Keratinocyte (primary cell): ENCODE measurements around the gene NAA25. TPM values are rescaled to one million over a fixed set of nuclear protein-coding genes. Genes with fewer than 3 reads are reported as not detected.
A peak's percentile ranks its signal among the peaks of the same experiment; 100 is the strongest.

Experiments used
- DNase-seq: peaks from one replicate; pipeline ENCODE4 v3.0.0-alpha.2; 2011; ENCODE audit warnings: low read depth, missing footprints, low spot score
- FAIRE-seq: peaks from 2 replicates; lab custom pipeline; 2011; peaks lifted over from hg19 to GRCh38; lab: Jason Lieb, UNC
- H2AFZ ChIP-seq: 2 replicates; pipeline ENCODE4 v1.6.0; 2012; ENCODE audit warnings: low read length, control low read depth, inconsistent platforms; ENCODE audit not compliant: control insufficient read depth
- H3K27ac ChIP-seq: 2 replicates; pipeline ENCODE4 v1.5.1; 2011; ENCODE audit warnings: low read length; ENCODE audit not compliant: control insufficient read depth, insufficient read depth
- H3K27me3 ChIP-seq: 3 replicates; pipeline ENCODE4 v1.6.0; 2011; ENCODE audit warnings: low read length; ENCODE audit not compliant: control insufficient read depth, insufficient read depth; ENCODE audit errors: extremely low read depth
- H3K36me3 ChIP-seq, 2 experiments: 2 replicates in 1 of 2; 3 replicates in 1 of 2; pipeline ENCODE4 v1.5.1; 2011; ENCODE audit warnings: low read length in 2 of 2, mild to moderate bottlenecking in 1 of 2; ENCODE audit not compliant: control insufficient read depth in 2 of 2, insufficient read depth in 2 of 2; ENCODE audit errors: extremely low read depth in 1 of 2
- H3K4me1 ChIP-seq: 3 replicates; pipeline ENCODE4 v1.5.1; 2011; ENCODE audit warnings: low read length; ENCODE audit not compliant: control insufficient read depth, insufficient read depth; ENCODE audit errors: extremely low read depth
- H3K4me2 ChIP-seq: 3 replicates; pipeline ENCODE4 v1.6.0; 2011; ENCODE audit warnings: low read depth, low read length; ENCODE audit not compliant: control insufficient read depth, insufficient read depth; ENCODE audit errors: extremely low read depth
- H3K4me3 ChIP-seq, 3 experiments: fragments of 200-600 bp in 1 of 3; sonication (generic) in 1 of 3; 2 replicates in 2 of 3; 3 replicates in 1 of 3; pipeline ENCODE4 v1.5.1; 2011 to 2016; ENCODE audit warnings: low read length in 3 of 3, mild to moderate bottlenecking in 3 of 3, control low read depth in 2 of 3, inconsistent platforms in 1 of 3, low read depth in 1 of 3, mixed read lengths in 1 of 3, mixed run types in 1 of 3, moderate library complexity in 1 of 3; ENCODE audit not compliant: control insufficient read depth in 2 of 3, insufficient read depth in 2 of 3; ENCODE audit errors: extremely low read depth in 1 of 3
- H3K79me2 ChIP-seq: 2 replicates; pipeline ENCODE4 v1.6.0; 2012; ENCODE audit warnings: low read length; ENCODE audit not compliant: control insufficient read depth, insufficient read depth
- H3K9ac ChIP-seq: 3 replicates; pipeline ENCODE4 v1.6.0; 2011; ENCODE audit warnings: low read length; ENCODE audit not compliant: control insufficient read depth, insufficient read depth; ENCODE audit errors: extremely low read depth
- H3K9me1 ChIP-seq: 3 replicates; pipeline ENCODE4 v1.6.0; 2011; ENCODE audit warnings: low read length; ENCODE audit not compliant: control insufficient read depth, insufficient read depth; ENCODE audit errors: extremely low read depth
- H3K9me3 ChIP-seq: 2 replicates; pipeline ENCODE4 v1.5.1; 2012; ENCODE audit warnings: low read depth, low read length; ENCODE audit not compliant: control insufficient read depth
- H4K20me1 ChIP-seq: 3 replicates; pipeline ENCODE4 v1.6.0; 2011; ENCODE audit warnings: low read length; ENCODE audit not compliant: control insufficient read depth, insufficient read depth; ENCODE audit errors: extremely low read depth
- EZH2 ChIP-seq: IDR thresholded peaks from one replicate; pipeline ENCODE4 v1.6.1; 2012; ENCODE audit warnings: inconsistent platforms, mild to moderate bottlenecking, low read length, moderate library complexity
- dilution Hi-C: fragments of 300-500 bp; cut with MboI; formaldehyde crosslinking; loops from one replicate; pipeline ENCODE4 v1.7.0; 2020; ENCODE audit warnings: low sequenced_read_pairs; ENCODE audit not compliant: extremely low pct_ligation_motif_present
- polyA plus RNA-seq, 5 experiments: library from polyadenylated mRNA; depleted of rRNA in 3 of 5; stranded (reverse) in 3 of 5; stranded (forward) in 1 of 5; unstranded in 1 of 5; fragments of >200 nt; gene quantifications; 1 replicate in 1 of 5; 2 replicates in 3 of 5; 3 replicates in 1 of 5; pipeline versions ENCODE4 v1.2.1 to v1.2.3, GENCODE V29; 2011 to 2012; ENCODE audit warnings: missing spikeins in 2 of 5, low read depth in 1 of 5, low replicate concordance in 1 of 5
- TF ChIP-seq, protein P1 (sequence below), 3 experiments: IDR thresholded peaks in 1 of 3; conservative IDR thresholded peaks in 1 of 3; optimal IDR thresholded peaks in 1 of 3; 2 replicates in 2 of 3; 3 replicates in 1 of 3; pipeline versions ENCODE3 to v1.5.1; 2011; ENCODE audit warnings: low read length in 3 of 3, mild to moderate bottlenecking in 3 of 3, moderate library complexity in 2 of 3, control low read depth in 1 of 3, inconsistent platforms in 1 of 3; ENCODE audit not compliant: insufficient read depth in 2 of 3; ENCODE audit errors: extremely low read depth in 1 of 3

NAA25 gene
- polyA plus RNA-seq, 1 donor (not counting 4 experiments of a cell fraction or from before 2014, with no cell fraction given): 26.1 TPM

DNA sequence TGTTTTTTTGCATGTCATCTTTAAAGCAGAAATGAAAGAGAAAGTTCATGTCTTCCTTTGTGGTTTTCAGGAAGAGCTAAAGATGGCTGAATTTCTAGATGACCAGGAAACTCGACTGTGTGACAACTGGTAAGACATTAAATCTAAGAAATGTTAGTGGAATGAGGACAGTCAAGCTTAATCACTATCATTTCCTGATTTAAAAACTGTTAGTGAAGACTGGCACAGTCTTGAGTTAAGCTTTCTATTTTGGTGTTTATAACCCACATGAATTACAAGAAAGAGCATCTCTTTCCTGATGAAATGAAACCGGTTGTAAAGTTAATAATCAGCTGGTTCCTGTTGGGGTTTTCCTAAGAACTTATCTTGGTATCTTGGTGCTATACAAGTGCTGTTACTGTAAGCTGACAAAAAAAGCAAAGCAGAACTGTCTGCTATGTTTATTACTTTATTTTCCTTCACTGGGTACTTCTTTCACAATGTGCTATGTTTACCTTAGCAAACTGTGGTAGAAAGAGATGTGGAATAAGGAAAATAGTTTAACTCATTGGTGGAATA lies 21.9 kb upstream of the NAA25 start:
- FAIRE-seq (no peak), DNase-seq (no peak)
- Histone ChIP-seq H3K4me1 (peaks cover 30% of the 10 kb centered on the region), H4K20me1 (no peaks in the 10 kb centered on the region), H3K9me1 (peaks cover 2% of the 10 kb centered on the region), H3K27ac (peak overlapping the region; percentile 5), H3K79me2 (peaks cover 32% of the 10 kb centered on the region), H2AFZ (peak overlapping the region; percentile 24), H3K27me3 (no peaks in the 10 kb centered on the region), H3K36me3 (peaks cover 5 to 9% of the 10 kb centered on the region in 2 experiments), H3K4me3 (peak overlapping the region in 2 of 3 experiments; percentile 9 to 18), H3K9me3 (no peaks in the 10 kb centered on the region), H3K9ac (peak overlapping the region; percentile 19), H3K4me2 (peak overlapping the region; percentile 52)
- no peak for TF ChIP-seq EZH2
- TF ChIP-seq, protein P1, sequence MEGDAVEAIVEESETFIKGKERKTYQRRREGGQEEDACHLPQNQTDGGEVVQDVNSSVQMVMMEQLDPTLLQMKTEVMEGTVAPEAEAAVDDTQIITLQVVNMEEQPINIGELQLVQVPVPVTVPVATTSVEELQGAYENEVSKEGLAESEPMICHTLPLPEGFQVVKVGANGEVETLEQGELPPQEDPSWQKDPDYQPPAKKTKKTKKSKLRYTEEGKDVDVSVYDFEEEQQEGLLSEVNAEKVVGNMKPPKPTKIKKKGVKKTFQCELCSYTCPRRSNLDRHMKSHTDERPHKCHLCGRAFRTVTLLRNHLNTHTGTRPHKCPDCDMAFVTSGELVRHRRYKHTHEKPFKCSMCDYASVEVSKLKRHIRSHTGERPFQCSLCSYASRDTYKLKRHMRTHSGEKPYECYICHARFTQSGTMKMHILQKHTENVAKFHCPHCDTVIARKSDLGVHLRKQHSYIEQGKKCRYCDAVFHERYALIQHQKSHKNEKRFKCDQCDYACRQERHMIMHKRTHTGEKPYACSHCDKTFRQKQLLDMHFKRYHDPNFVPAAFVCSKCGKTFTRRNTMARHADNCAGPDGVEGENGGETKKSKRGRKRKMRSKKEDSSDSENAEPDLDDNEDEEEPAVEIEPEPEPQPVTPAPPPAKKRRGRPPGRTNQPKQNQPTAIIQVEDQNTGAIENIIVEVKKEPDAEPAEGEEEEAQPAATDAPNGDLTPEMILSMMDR (optimal IDR thresholded peaks at IDR 0.05 in 1 of 3, IDR thresholded peaks at IDR 0.05 in 1 of 3, conservative IDR thresholded peaks at IDR 0.05 in 1 of 3; ENCODE audit: extremely low read depth in 1 of 3, insufficient read depth in 2 of 3, low read length in 3 of 3): no peak
- dilution Hi-C loops: no loop called here

- dilution Hi-C loops: no loop called here
- no peaks in the 10 kb centered on the region for H4K20me1 ChIP-seq
- DNase-seq: no peak
These were observed 18.3 kb upstream of the NAA25 start for GRCh38 chr12:112126911-112127310.

More at GRCh38 chr12:112126911-112127310, 18.3 kb upstream of the NAA25 start:
- Histone ChIP-seq H3K9me1 (peaks cover 2% of the 10 kb centered on the region), H2AFZ (no peak overlapping the region), H3K36me3 (no peaks in the 10 kb centered on the region), H3K4me3 (peak overlapping the region; percentile 86 to 93 (median 89)), H3K9ac (peak overlapping the region; percentile 94), H3K79me2 (peaks cover 29% of the 10 kb centered on the region), H3K4me2 (peak overlapping the region; percentile 99), H3K4me1 (peaks cover 50% of the 10 kb centered on the region), H3K27ac (peak overlapping the region; percentile 80), H3K27me3 (no peaks in the 10 kb centered on the region), H3K9me3 (no peaks in the 10 kb centered on the region)
- no peak for FAIRE-seq
- TF ChIP-seq, protein P1 (optimal IDR thresholded peaks at IDR 0.05 in 1 of 3, IDR thresholded peaks at IDR 0.05 in 1 of 3, conservative IDR thresholded peaks at IDR 0.05 in 1 of 3; ENCODE audit: extremely low read depth in 1 of 3, insufficient read depth in 2 of 3, low read length in 3 of 3): no peak
- TF ChIP-seq EZH2: no peak
